ENCODE data around the gene CNTN6. TPM values are rescaled to one million over a fixed set of nuclear protein-coding genes. Genes with fewer than 3 reads are reported as not detected.

Gene CNTN6
- total and polyA plus RNA-seq, 7 donors, result 0.04 to 0.71 (median 0.14) TPM; not detected in 4

- DNase-seq, result no peak
- Histone ChIP-seq H3K27me3 (no peaks in the 10 kb centered on the region), H3K27ac (no peak overlapping the region), H3K4me1 (no peaks in the 10 kb centered on the region), H3K4me3 (no peak overlapping the region), H3K36me3 (no peaks in the 10 kb centered on the region), H3K9me3 (no peaks in the 10 kb centered on the region)
- intact Hi-C loops (cut with DNase I), result no loop called here
- TF ChIP-seq POLR2AphosphoS5 (IDR thresholded peaks at IDR 0.05), result no peak
- no peak for TF ChIP-seq POLR2A (IDR thresholded peaks at IDR 0.05)
- no peak for TF ChIP-seq EP300 (IDR thresholded peaks at IDR 0.05)
- no peak for TF ChIP-seq CTCF (IDR thresholded peaks at IDR 0.05)
- 84 to 86% methylated on average over 2 of the region's 2 CpGs for WGBS, 2 donors
Observed at GRCh38 chr3:1439395-1439794, 346.6 kb downstream of the CNTN6 start.

GRCh38 chr3:1442271-1442670 is 349.4 kb downstream of the CNTN6 start:
- Histone ChIP-seq H3K9me3 (no peaks in the 10 kb centered on the region), H3K27me3 (no peaks in the 10 kb centered on the region), H3K36me3 (no peaks in the 10 kb centered on the region), H3K4me3 (no peak overlapping the region), H3K27ac (no peak overlapping the region), H3K4me1 (no peaks in the 10 kb centered on the region)
- no peak for DNase-seq
- WGBS, 2 donors, result 82 to 87% methylated on average over 3 of the region's 3 CpGs
- intact Hi-C loops (cut with DNase I), result no loop called here
- no peak for TF ChIP-seq CTCF (IDR thresholded peaks at IDR 0.05)
- no peak for TF ChIP-seq EP300 (IDR thresholded peaks at IDR 0.05)
- TF ChIP-seq POLR2A (IDR thresholded peaks at IDR 0.05), result no peak
- no peak for TF ChIP-seq POLR2AphosphoS5 (IDR thresholded peaks at IDR 0.05)

GRCh38 chr3:1444195-1444594 is 351.4 kb downstream of the CNTN6 start:
- TF ChIP-seq POLR2AphosphoS5 (IDR thresholded peaks at IDR 0.05), result no peak
- no peak for TF ChIP-seq CTCF (IDR thresholded peaks at IDR 0.05)
- no peak for TF ChIP-seq POLR2A (IDR thresholded peaks at IDR 0.05)
- no peak for TF ChIP-seq EP300 (IDR thresholded peaks at IDR 0.05)
- intact Hi-C loops (cut with DNase I), result no loop called here
- Histone ChIP-seq H3K27me3 (no peaks in the 10 kb centered on the region), H3K27ac (no peak overlapping the region), H3K4me3 (no peak overlapping the region), H3K4me1 (no peaks in the 10 kb centered on the region), H3K36me3 (no peaks in the 10 kb centered on the region), H3K9me3 (no peaks in the 10 kb centered on the region)
- 71 to 72% methylated on average over 3 of the region's 3 CpGs for WGBS, 2 donors
- DNase-seq, result no peak

- DNase-seq, result no peak
- TF ChIP-seq EP300 (IDR thresholded peaks at IDR 0.05), result no peak
Observed at GRCh38 chr3:1446531-1446930, 353.7 kb downstream of the CNTN6 start.

GRCh38 chr3:1447452-1447851 is 354.6 kb downstream of the CNTN6 start:
- no peaks in the 10 kb centered on the region for H3K36me3 ChIP-seq
- H3K4me3 ChIP-seq, result no peak overlapping the region
- no peak overlapping the region for H3K27ac ChIP-seq
- H3K9me3 ChIP-seq, result no peaks in the 10 kb centered on the region
- H3K4me1 ChIP-seq, result no peaks in the 10 kb centered on the region
- intact Hi-C loops (cut with DNase I), result no loop called here
- no peak for DNase-seq
- no peaks in the 10 kb centered on the region for H3K27me3 ChIP-seq
- no peak for TF ChIP-seq CTCF (IDR thresholded peaks at IDR 0.05)
- no peak for TF ChIP-seq POLR2A (IDR thresholded peaks at IDR 0.05)
- no peak for TF ChIP-seq POLR2AphosphoS5 (IDR thresholded peaks at IDR 0.05)
- no peak for TF ChIP-seq EP300 (IDR thresholded peaks at IDR 0.05)
- WGBS, 2 donors, result 51 to 67% methylated on average over 1 of the region's 1 CpG

More at GRCh38 chr3:1446531-1446930, 353.7 kb downstream of the CNTN6 start:
- Histone ChIP-seq H3K27me3 (no peaks in the 10 kb centered on the region), H3K4me3 (no peak overlapping the region), H3K4me1 (no peaks in the 10 kb centered on the region), H3K9me3 (no peaks in the 10 kb centered on the region), H3K27ac (no peak overlapping the region), H3K36me3 (no peaks in the 10 kb centered on the region)
- intact Hi-C loops (cut with DNase I), result no loop called here
